OCI-LY3 (cell line): ENCODE data around the gene PRR12.
A peak's percentile ranks its signal among the peaks of the same experiment; 100 is the strongest.

Source experiments
- H2AFZ ChIP-seq: fragments of 200-600, 300-600 bp; shearing (Covaris generic); 2 replicates; pipeline ENCODE4 v1.6.0; 2014; ENCODE audit warnings: antibody characterized with exemption, low read depth, low read length
- H3K27ac ChIP-seq: fragments of 200-600, 300-600 bp; sonication (generic); 2 replicates; pipeline ENCODE4 v1.5.1; 2014; ENCODE audit warnings: mild to moderate bottlenecking, low read length, moderate library complexity, mixed read lengths
- H3K27me3 ChIP-seq: fragments of 200-600, 300-600 bp; sonication (generic); 2 replicates; pipeline ENCODE4 v1.6.1; 2014; ENCODE audit warnings: low read depth, low read length, mixed read lengths
- H3K36me3 ChIP-seq: fragments of 200-600, 300-600 bp; sonication (generic); replicated peaks from 2 replicates; pipeline ENCODE3; 2014; ENCODE audit warnings: low read depth, low read length, mixed read lengths
- H3K4me1 ChIP-seq: fragments of 300-600, 200-600 bp; sonication (generic); 2 replicates; pipeline ENCODE4 v1.6.1; 2014; ENCODE audit warnings: low read length, mixed read lengths
- H3K4me2 ChIP-seq: fragments of 200-600, 300-600 bp; sonication (generic); 2 replicates; pipeline ENCODE4 v1.6.1; 2014; ENCODE audit warnings: low read length, mixed read lengths
- H3K4me3 ChIP-seq: fragments of 300-600, 200-600 bp; sonication (generic); 2 replicates; pipeline ENCODE4 v1.5.1; 2014; ENCODE audit warnings: antibody characterized with exemption, mild to moderate bottlenecking, low read length, moderate library complexity
- H3K79me2 ChIP-seq: fragments of 300-600, 200-600 bp; shearing (Covaris generic); 2 replicates; pipeline ENCODE4 v1.6.1; 2014; ENCODE audit warnings: mild to moderate bottlenecking, low read length, mixed read lengths
- H3K9ac ChIP-seq: fragments of 300-600, 200-600 bp; shearing (Covaris generic); 2 replicates; pipeline ENCODE4 v1.6.0; 2014; ENCODE audit warnings: mild to moderate bottlenecking, low read length, moderate library complexity
- H3K9me3 ChIP-seq: fragments of 200-600, 300-600 bp; shearing (Covaris generic); 2 replicates; pipeline ENCODE4 v1.6.1; 2014; ENCODE audit warnings: low read length, mixed read lengths; ENCODE audit not compliant: insufficient read depth
- H4K20me1 ChIP-seq: fragments of 200-600, 300-600 bp; sonication (generic); 2 replicates; pipeline ENCODE4 v1.6.1; 2016; ENCODE audit warnings: low read length, mixed read lengths; ENCODE audit not compliant: insufficient read depth
- EZH2phosphoT487 ChIP-seq: fragments of 200-600 bp; shearing (Covaris generic); IDR thresholded peaks from 2 replicates; pipeline ENCODE4 v1.6.1; 2018; ENCODE audit warnings: antibody characterized with exemption, mixed run types, low read depth
- TF ChIP-seq, protein P1 (sequence below): fragments of 200-600, 300-600 bp; sonication (generic); IDR thresholded peaks from 2 replicates; pipeline ENCODE4 v1.5.1; 2014; ENCODE audit warnings: antibody characterized with exemption, low read length, low read depth

Gene PRR12

DNA sequence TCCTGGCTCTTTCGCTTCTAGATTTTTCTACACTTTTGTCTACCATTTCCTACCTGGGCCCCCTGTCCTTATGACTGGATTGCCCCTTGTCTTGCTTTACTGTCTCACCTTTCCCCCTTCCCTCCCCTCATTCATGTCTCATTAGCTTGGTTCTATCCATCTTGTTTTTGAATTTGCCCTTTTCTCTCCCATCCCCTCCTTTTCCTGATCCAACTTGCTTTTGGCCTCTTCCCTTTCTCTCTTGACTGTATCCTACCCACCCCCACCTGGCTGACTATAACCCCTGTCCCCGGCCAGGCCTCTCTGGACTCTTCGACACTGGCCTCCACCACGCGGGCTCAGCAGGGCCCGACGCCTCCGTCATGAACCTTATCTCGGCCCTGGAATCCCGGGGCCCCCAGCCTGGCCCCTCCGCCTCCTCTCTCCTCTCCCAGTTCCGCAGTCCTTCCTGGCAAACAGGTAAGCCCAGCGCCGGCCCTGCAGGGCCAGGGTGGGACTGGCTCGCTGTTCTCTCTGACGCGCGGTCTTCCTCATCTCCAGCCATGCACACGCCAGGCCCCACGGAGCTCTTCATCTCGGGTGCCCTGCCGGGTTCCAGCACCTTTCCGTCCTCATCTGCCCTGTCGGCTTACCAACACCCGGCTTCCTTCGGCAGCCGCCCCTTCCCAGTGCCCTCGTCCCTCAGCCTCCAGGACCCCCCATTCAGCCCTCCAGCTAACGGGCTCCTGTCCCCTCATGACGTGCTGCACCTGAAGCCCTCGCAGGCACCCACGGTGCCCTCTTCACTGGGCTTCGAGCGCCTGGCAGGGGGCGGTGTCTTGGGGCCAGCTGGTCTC, 3.4 kb downstream of the PRR12 start:
- no peak overlapping the region; the same call in 1 of the 2 replicates for H3K4me3 ChIP-seq
- H3K9ac ChIP-seq = no peak overlapping the region
- peaks cover 37% of the 10 kb centered on the region for H3K36me3 ChIP-seq
- TF ChIP-seq, protein P1, sequence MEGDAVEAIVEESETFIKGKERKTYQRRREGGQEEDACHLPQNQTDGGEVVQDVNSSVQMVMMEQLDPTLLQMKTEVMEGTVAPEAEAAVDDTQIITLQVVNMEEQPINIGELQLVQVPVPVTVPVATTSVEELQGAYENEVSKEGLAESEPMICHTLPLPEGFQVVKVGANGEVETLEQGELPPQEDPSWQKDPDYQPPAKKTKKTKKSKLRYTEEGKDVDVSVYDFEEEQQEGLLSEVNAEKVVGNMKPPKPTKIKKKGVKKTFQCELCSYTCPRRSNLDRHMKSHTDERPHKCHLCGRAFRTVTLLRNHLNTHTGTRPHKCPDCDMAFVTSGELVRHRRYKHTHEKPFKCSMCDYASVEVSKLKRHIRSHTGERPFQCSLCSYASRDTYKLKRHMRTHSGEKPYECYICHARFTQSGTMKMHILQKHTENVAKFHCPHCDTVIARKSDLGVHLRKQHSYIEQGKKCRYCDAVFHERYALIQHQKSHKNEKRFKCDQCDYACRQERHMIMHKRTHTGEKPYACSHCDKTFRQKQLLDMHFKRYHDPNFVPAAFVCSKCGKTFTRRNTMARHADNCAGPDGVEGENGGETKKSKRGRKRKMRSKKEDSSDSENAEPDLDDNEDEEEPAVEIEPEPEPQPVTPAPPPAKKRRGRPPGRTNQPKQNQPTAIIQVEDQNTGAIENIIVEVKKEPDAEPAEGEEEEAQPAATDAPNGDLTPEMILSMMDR = no peak
- TF ChIP-seq EZH2phosphoT487 = no peak
- peaks cover 48% of the 10 kb centered on the region for H3K79me2 ChIP-seq
- peaks cover 11% of the 10 kb centered on the region for H4K20me1 ChIP-seq
- no peaks in the 10 kb centered on the region for H3K27me3 ChIP-seq
- peak overlapping the region; percentile 83 for H3K4me2 ChIP-seq
- no peaks in the 10 kb centered on the region for H3K9me3 ChIP-seq
- H3K27ac ChIP-seq = no peak overlapping the region
- peaks cover 10% of the 10 kb centered on the region for H3K4me1 ChIP-seq
- no peak overlapping the region for H2AFZ ChIP-seq

DNA sequence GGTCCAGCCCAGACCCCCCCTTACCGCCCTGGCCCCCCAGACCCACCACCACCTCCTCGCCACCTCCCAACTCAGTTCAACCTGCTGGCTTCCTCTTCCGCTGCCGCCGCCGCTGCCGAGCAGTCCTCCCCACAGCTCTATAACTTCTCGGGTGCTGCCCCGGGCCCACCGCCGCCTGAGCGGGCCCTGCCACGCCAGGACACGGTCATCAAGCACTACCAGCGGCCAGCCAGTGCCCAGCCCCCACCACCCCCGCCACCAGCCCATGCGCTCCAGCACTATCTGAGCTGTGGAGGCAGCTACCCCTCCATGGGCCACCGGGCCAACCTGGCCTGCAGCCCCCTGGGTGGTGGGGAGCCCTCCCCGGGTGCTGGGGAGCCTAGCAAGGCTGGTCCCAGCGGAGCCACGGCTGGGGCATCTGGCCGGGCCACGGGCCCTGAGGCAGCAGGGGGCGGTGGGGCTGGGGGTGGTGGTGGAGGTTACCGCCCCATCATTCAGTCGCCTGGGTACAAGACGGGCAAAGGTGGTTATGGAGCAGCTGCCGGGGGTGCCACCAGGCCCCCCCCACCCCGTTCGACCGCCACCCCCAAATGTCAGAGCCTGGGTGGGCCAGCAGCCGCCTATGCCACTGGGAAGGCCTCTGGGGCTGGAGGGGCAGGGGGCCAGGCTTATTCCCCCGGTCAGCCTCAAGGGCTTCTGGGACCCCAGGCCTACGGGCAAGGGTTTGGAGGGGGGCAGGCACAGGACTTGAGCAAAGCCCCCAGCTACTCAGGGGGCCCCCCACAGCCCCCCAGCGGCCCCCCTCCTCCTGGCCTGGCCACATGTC, 4.2 kb downstream of the PRR12 start:
- peaks cover 48% of the 10 kb centered on the region for H3K79me2 ChIP-seq
- H3K36me3 ChIP-seq = peaks cover 45% of the 10 kb centered on the region

DNA sequence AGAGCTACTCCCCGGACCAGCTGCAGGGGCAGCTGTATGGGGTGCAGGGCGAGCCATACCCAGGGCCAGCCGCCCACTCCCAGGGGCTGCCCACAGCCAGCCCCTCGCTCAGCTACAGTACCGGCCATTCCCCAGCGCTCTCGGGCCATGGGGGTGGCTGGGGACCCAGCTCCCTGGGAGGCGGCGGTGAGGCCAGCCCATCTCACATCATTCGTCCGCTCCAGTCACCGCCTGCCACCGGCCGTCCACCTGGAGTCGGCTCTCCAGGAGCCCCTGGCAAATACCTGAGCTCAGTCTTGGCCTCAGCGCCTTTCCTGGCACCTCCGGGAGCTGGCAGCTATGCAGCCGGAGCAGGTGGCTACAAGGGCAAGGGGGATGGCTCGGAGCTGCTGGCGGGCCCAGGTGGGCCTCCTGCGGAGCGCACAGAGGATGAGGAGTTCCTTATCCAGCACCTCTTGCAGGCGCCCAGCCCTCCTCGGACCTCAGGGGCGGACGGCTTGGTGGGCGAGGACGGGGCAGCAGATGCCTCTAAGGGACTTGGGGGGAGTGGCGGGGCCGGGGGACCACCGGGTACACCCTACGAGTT, 4.9 kb downstream of the PRR12 start:
- Histone ChIP-seq H3K27me3 (no peaks in the 10 kb centered on the region), H3K9ac (no peak overlapping the region), H3K9me3 (no peaks in the 10 kb centered on the region), H3K27ac (no peak overlapping the region), H3K36me3 (peaks cover 48% of the 10 kb centered on the region), H3K4me1 (peaks cover 6% of the 10 kb centered on the region), H4K20me1 (peaks cover 16% of the 10 kb centered on the region), H3K4me3 (no peak overlapping the region), H3K79me2 (peaks cover 43% of the 10 kb centered on the region), H3K4me2 (no peak overlapping the region), H2AFZ (no peak overlapping the region)
- TF ChIP-seq, protein P1 = no peak
- TF ChIP-seq EZH2phosphoT487 = no peak

More for the DNA sequence above, 4.2 kb downstream of the PRR12 start:
- no peak overlapping the region for H3K9ac ChIP-seq
- no peaks in the 10 kb centered on the region for H3K27me3 ChIP-seq
- TF ChIP-seq EZH2phosphoT487 = no peak
- TF ChIP-seq, protein P1 = no peak
- H3K4me2 ChIP-seq = no peak overlapping the region
- H2AFZ ChIP-seq = no peak overlapping the region
- H3K4me3 ChIP-seq = no peak overlapping the region
- no peak overlapping the region for H3K27ac ChIP-seq
- H3K4me1 ChIP-seq = peaks cover 6% of the 10 kb centered on the region
- H3K9me3 ChIP-seq = no peaks in the 10 kb centered on the region
- H4K20me1 ChIP-seq = peaks cover 16% of the 10 kb centered on the region

DNA sequence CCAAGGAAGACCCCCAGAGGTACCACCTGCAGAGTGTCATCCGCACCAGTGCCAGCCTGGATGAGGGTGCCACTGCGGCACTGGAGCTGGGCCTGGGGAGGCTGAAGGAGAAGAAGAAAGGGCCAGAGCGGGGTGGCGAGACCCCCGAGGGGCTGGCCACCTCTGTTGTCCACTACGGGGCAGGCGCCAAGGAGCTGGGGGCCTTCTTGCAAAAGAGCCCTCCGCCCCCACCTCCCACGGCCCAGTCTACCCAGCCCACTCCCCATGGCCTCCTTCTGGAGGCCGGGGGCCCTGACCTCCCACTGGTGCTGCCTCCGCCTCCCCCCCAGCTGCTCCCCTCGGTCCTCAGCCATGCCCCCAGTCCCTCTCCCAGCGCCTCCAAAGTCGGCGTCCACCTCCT, 5.4 kb downstream of the PRR12 start:
- Histone ChIP-seq H3K36me3 (peaks cover 50% of the 10 kb centered on the region), H3K9me3 (no peaks in the 10 kb centered on the region), H3K9ac (no peak overlapping the region), H3K4me1 (peaks cover 6% of the 10 kb centered on the region), H3K27me3 (no peaks in the 10 kb centered on the region), H3K79me2 (peaks cover 46% of the 10 kb centered on the region), H3K27ac (no peak overlapping the region), H3K4me2 (no peak overlapping the region), H2AFZ (no peak overlapping the region), H3K4me3 (no peak overlapping the region), H4K20me1 (peaks cover 18% of the 10 kb centered on the region)
- TF ChIP-seq EZH2phosphoT487 = no peak
- TF ChIP-seq, protein P1 = no peak
